Rectal smooth muscle tissue (tissue), 1 donor: Measurements from ENCODE around the gene PLEKHG4.

Experiments used
- H3K27ac ChIP-seq: one replicate; pipeline ENCODE4 v1.7.0; 2013; ENCODE audit warnings: low read depth, low read length, inconsistent platforms
- H3K27me3 ChIP-seq: one replicate; pipeline ENCODE4 v1.7.0; 2013; ENCODE audit warnings: low read length; ENCODE audit not compliant: control insufficient read depth, insufficient read depth
- H3K36me3 ChIP-seq: one replicate; pipeline ENCODE4 v1.7.0; 2013; ENCODE audit warnings: low read length; ENCODE audit not compliant: control insufficient read depth, insufficient read depth
- H3K4me1 ChIP-seq: one replicate; pipeline ENCODE4 v1.7.0; 2013; ENCODE audit warnings: low read length; ENCODE audit not compliant: control insufficient read depth, insufficient read depth
- H3K4me3 ChIP-seq: one replicate; pipeline ENCODE4 v1.7.0; 2013; ENCODE audit warnings: low read length
- H3K9ac ChIP-seq: one replicate; pipeline ENCODE4 v1.7.0; 2013; ENCODE audit warnings: low read length

PLEKHG4 gene

GRCh38 chr16:67311607-67312488 is 32.5 kb downstream of the PLEKHG4 start:
- no peaks in the 10 kb centered on the region for H3K36me3 ChIP-seq
- no peak overlapping the region for H3K9ac ChIP-seq
- no peak overlapping the region for H3K4me3 ChIP-seq
- no peaks in the 10 kb centered on the region for H3K27me3 ChIP-seq
- no peak overlapping the region for H3K27ac ChIP-seq
- no peaks in the 10 kb centered on the region for H3K4me1 ChIP-seq

- no peak overlapping the region for H3K27ac ChIP-seq
- H3K27me3 ChIP-seq: no peaks in the 10 kb centered on the region
- no peak overlapping the region for H3K9ac ChIP-seq
- H3K4me1 ChIP-seq: no peaks in the 10 kb centered on the region
- no peak overlapping the region for H3K4me3 ChIP-seq
- H3K36me3 ChIP-seq: no peaks in the 10 kb centered on the region
Observed at GRCh38 chr16:67312719-67313118, 33.4 kb downstream of the PLEKHG4 start.

- Histone ChIP-seq H3K9ac (no peak overlapping the region), H3K4me1 (no peaks in the 10 kb centered on the region), H3K27me3 (no peaks in the 10 kb centered on the region), H3K4me3 (no peak overlapping the region), H3K36me3 (no peaks in the 10 kb centered on the region), H3K27ac (no peak overlapping the region)
Observed at GRCh38 chr16:67317853-67318252, 38.5 kb downstream of the PLEKHG4 start.

GRCh38 chr16:67326115-67326471 is 46.8 kb downstream of the PLEKHG4 start:
- no peaks in the 10 kb centered on the region for H3K27me3 ChIP-seq
- peaks cover 3% of the 10 kb centered on the region for H3K4me1 ChIP-seq
- no peaks in the 10 kb centered on the region for H3K36me3 ChIP-seq
- H3K9ac ChIP-seq: peak overlapping the region; percentile 56
- peak overlapping the region; percentile 59 for H3K4me3 ChIP-seq
- no peak overlapping the region for H3K27ac ChIP-seq

GRCh38 chr16:67326472-67327309 is 47.4 kb downstream of the PLEKHG4 start, which contains the start of the genes KCTD19 and LRRC36:
Gene KCTD19 (minus strand): TSS chr16:67326741. CDS start chr16:67326707, 34 bp downstream.
Gene LRRC36 (plus strand): TSS chr16:67326815. CDS start chr16:67326863, 48 bp downstream.
- Histone ChIP-seq H3K27ac (no peak within 1 kb of the TSS), H3K36me3 (no peaks in the 10 kb centered on the region), H3K9ac (peak within 1 kb of the TSS; percentile 56), H3K4me3 (peak within 1 kb of the TSS; percentile 59), H3K27me3 (no peaks in the 10 kb centered on the region), H3K4me1 (peaks cover 3% of the 10 kb centered on the region)

GRCh38 chr16:67327743-67328142 is 48.4 kb downstream of the PLEKHG4 start:
- Histone ChIP-seq H3K27ac (no peak overlapping the region), H3K9ac (no peak overlapping the region), H3K36me3 (no peaks in the 10 kb centered on the region), H3K4me3 (no peak overlapping the region), H3K27me3 (no peaks in the 10 kb centered on the region), H3K4me1 (peaks cover 3% of the 10 kb centered on the region)

- Histone ChIP-seq H3K27ac (no peak overlapping the region), H3K27me3 (no peaks in the 10 kb centered on the region), H3K4me1 (peaks cover 3% of the 10 kb centered on the region), H3K4me3 (no peak overlapping the region), H3K36me3 (no peaks in the 10 kb centered on the region), H3K9ac (no peak overlapping the region)
Observed at GRCh38 chr16:67329901-67330300, 50.6 kb downstream of the PLEKHG4 start.

GRCh38 chr16:67333315-67333714 is 54.0 kb downstream of the PLEKHG4 start:
- H3K4me3 ChIP-seq: no peak overlapping the region
- no peaks in the 10 kb centered on the region for H3K4me1 ChIP-seq
- H3K27ac ChIP-seq: no peak overlapping the region
- H3K9ac ChIP-seq: no peak overlapping the region
- H3K27me3 ChIP-seq: no peaks in the 10 kb centered on the region
- H3K36me3 ChIP-seq: no peaks in the 10 kb centered on the region

- no peak overlapping the region for H3K9ac ChIP-seq
Observed at GRCh38 chr16:67336116-67336515, 56.8 kb downstream of the PLEKHG4 start.

GRCh38 chr16:67336648-67337047 is 57.3 kb downstream of the PLEKHG4 start:
- H3K27ac ChIP-seq: no peak overlapping the region
- H3K9ac ChIP-seq: no peak overlapping the region
- H3K4me3 ChIP-seq: no peak overlapping the region
- no peaks in the 10 kb centered on the region for H3K4me1 ChIP-seq
- no peaks in the 10 kb centered on the region for H3K27me3 ChIP-seq
- H3K36me3 ChIP-seq: no peaks in the 10 kb centered on the region

More at GRCh38 chr16:67336116-67336515, 56.8 kb downstream of the PLEKHG4 start:
- H3K27me3 ChIP-seq: no peaks in the 10 kb centered on the region
- no peaks in the 10 kb centered on the region for H3K4me1 ChIP-seq
- no peak overlapping the region for H3K27ac ChIP-seq
- H3K4me3 ChIP-seq: no peak overlapping the region
- no peaks in the 10 kb centered on the region for H3K36me3 ChIP-seq
